ENCODE results near the gene CUL3.
"Not testable (repeated sequence)": the region's sequence is repeated elsewhere in the genome, so short reads cannot be mapped to it uniquely, and the experiment has no call there.

DNA sequence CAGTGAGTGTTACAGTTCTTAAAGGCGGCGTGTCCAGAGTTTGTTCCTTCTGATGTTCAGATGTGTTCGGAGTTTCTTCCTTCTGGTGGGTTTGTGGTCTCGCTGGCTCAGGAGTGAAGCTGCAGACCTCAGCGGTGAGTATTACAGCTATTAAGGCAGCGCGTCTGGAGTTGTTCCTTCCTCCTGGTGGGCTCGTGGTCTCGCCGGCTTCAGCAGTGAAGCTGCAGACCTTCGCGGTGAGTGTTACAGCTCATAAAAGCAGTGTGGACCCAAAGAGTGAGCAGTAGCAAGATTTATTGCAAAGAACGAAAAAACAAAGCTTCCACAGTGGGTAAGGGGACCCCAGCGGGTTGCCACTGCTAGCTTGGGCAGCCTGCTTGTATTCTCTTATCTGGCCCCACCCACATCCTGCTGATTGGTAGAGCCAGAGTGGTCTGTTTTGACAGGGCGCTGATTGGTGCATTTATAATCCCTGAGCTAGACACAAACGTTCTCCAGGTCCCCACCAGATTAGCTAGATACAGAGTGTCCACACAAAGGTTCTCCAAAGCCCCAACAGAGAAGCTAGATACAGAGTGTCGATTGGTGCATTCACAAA is 17.7 kb upstream of the CUL3 start:
- not testable (repeated sequence) for TF ChIP-seq CTCF, EZH2 (IDR thresholded peaks at IDR 0.05)

All from neural progenitor cell (in vitro differentiated cells).